Cardiac muscle cell (in vitro differentiated cells and primary cell): ENCODE measurements around the gene FLNC. TPM values are rescaled to one million over a fixed set of nuclear protein-coding genes. Genes with fewer than 3 reads are reported as not detected.

Experiments
- DNase-seq, 2 donors: peaks; one replicate each; pipeline versions ENCODE4 v3.0.0 to v3.0.0-alpha.2; 2010 to 2017; ENCODE audit warnings: low read depth in 1 of 2, low spot score in 1 of 2
- H3K27ac ChIP-seq: fragments of 200-600 bp; sonication (generic); 2 replicates; pipeline ENCODE4 v1.5.1; 2016
- H3K27me3 ChIP-seq: fragments of 200-600 bp; sonication (generic); 2 replicates; pipeline ENCODE4 v1.6.0; 2016; ENCODE audit warnings: control low read depth
- H3K36me3 ChIP-seq: fragments of 200-600 bp; sonication (generic); 2 replicates; pipeline ENCODE4 v1.5.1; 2016; ENCODE audit warnings: control low read depth
- H3K4me1 ChIP-seq: fragments of 200-600 bp; sonication (generic); 2 replicates; pipeline ENCODE4 v1.8.1; 2017; ENCODE audit warnings: low read depth, mild to moderate bottlenecking, mixed run types
- H3K4me3 ChIP-seq: fragments of 200-600 bp; sonication (generic); 2 replicates; pipeline ENCODE4 v1.5.1; 2016; ENCODE audit warnings: mild to moderate bottlenecking
- H3K9me3 ChIP-seq: fragments of 200-600 bp; sonication (generic); 2 replicates; pipeline ENCODE4 v1.5.1; 2017; ENCODE audit warnings: low read depth, mild to moderate bottlenecking, control low read depth
- CTCF ChIP-seq: IDR thresholded peaks from 2 replicates; pipeline ENCODE4 v1.5.1; 2012; ENCODE audit warnings: low read depth, mild to moderate bottlenecking, low read length
- polyA plus RNA-seq: library from polyadenylated mRNA; unstranded; fragments of >200 nt; fragmentation: Nextera tagmentation; extraction: Ambion mirVana; gene quantifications from 2 replicates; pipeline ENCODE4 v1.2.1, GENCODE V29; 2016
- total RNA-seq: library from RNA; depleted of rRNA; stranded (reverse); fragments of >200 nt; gene quantifications from 2 replicates; pipeline ENCODE4 v1.2.3, GENCODE V29; 2016

Gene FLNC
- total and polyA plus RNA-seq, 2 experiments from 2014 or later = 196 to 516 TPM

- no peak overlapping the region for H3K4me3 ChIP-seq
- peaks cover 19% of the 10 kb centered on the region for H3K27me3 ChIP-seq
- H3K9me3 ChIP-seq = no peaks in the 10 kb centered on the region
- DNase-seq = no peak
- no peaks in the 10 kb centered on the region for H3K4me1 ChIP-seq
- TF ChIP-seq CTCF = no peak
- H3K36me3 ChIP-seq = no peaks in the 10 kb centered on the region
- H3K27ac ChIP-seq = no peak overlapping the region
These were observed 61.1 kb downstream of the FLNC start for GRCh38 chr7:128891110-128891941.

DNA sequence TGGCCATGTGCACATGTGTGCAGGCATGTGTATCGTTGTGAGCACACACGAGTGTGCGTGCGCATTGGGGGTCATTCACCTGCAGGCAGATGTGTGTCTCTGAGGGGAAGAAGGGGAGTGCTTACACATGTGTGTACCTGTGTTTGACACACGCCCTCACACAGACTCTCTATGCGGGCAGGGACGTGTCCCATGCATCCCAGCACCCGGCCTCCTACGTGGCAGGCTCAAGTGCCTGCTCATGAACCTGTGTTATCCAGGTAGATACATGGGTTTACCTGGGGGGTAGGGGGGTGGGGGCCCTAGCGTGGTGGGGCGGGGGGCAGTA is 61.7 kb downstream of the FLNC start:
- H3K27me3 ChIP-seq = peaks cover 19% of the 10 kb centered on the region
- no peak for TF ChIP-seq CTCF
- H3K9me3 ChIP-seq = no peaks in the 10 kb centered on the region
- no peaks in the 10 kb centered on the region for H3K36me3 ChIP-seq
- no peak for DNase-seq
- H3K4me1 ChIP-seq = no peaks in the 10 kb centered on the region
- H3K27ac ChIP-seq = no peak overlapping the region
- no peak overlapping the region for H3K4me3 ChIP-seq

- Histone ChIP-seq H3K4me1 (no peaks in the 10 kb centered on the region), H3K27ac (no peak overlapping the region), H3K36me3 (no peaks in the 10 kb centered on the region), H3K27me3 (peaks cover 19% of the 10 kb centered on the region), H3K4me3 (no peak overlapping the region), H3K9me3 (no peaks in the 10 kb centered on the region)
- no peak for DNase-seq
- no peak for TF ChIP-seq CTCF
These were observed 62.5 kb downstream of the FLNC start for GRCh38 chr7:128892521-128893250.

DNA sequence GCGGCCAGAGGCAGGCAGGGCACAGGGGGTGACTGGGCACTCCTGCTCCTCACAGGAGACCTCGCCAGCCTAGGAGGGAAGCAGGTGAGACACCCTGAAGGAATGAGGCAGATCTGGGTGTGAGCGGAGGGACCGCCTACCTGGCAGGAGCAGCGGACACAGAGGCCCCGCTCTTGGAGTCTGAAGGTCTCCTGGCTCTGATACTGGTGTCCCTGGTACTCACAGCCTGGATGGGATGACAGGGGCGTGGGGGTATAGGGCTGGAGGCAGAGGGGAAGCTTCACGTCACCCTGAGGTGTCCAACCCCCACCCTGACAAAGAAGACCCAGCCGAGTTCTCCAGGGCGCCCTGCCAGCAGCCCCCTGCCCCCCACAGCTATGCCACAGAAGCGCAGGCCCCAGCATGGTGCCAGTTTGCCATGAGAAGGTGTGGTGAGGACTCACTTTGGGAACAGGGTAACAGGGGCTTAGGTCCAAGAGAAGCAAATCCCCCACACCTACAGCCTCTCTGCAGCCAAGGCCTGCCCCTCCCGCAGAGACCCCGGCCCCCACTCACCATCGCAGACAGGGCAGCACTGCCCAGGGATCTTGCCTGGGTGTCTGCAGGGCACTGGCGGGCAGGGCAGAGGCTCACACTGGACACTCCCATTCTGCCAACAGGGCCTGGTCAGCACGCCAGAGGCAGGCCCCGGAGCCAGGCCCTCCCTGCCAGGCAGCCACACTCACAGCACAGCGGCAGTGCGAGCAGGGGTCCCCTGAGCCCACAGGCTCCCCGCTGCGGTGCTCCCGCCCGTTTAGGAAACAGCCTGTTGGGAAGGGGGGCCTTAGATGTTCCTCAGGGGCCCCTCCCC is 63.3 kb downstream of the FLNC start:
- no peak for DNase-seq
- Histone ChIP-seq H3K4me3 (no peak overlapping the region), H3K9me3 (no peaks in the 10 kb centered on the region), H3K4me1 (no peaks in the 10 kb centered on the region), H3K36me3 (no peaks in the 10 kb centered on the region), H3K27ac (no peak overlapping the region), H3K27me3 (peaks cover 19% of the 10 kb centered on the region)
- TF ChIP-seq CTCF = no peak

- H3K4me1 ChIP-seq = no peaks in the 10 kb centered on the region
- peaks cover 19% of the 10 kb centered on the region for H3K27me3 ChIP-seq
- H3K27ac ChIP-seq = no peak overlapping the region
- TF ChIP-seq CTCF = no peak
- no peaks in the 10 kb centered on the region for H3K9me3 ChIP-seq
- H3K36me3 ChIP-seq = no peaks in the 10 kb centered on the region
- H3K4me3 ChIP-seq = no peak overlapping the region
- DNase-seq = no peak
These were observed 63.9 kb downstream of the FLNC start for GRCh38 chr7:128894101-128894440.
